Thyroid gland (tissue), 4 donors: Measurements from ENCODE around the gene LCT.

Source experiments
- CTCF ChIP-seq, 6 experiments: fragments of 200-600 bp in 3 of 6; fragments of 450-650 bp in 3 of 6; sonication (generic) in 3 of 6; IDR thresholded peaks; one replicate each; pipeline ENCODE4 v1.5.1; 2016 to 2019; ENCODE audit warnings: antibody characterized with exemption in 6 of 6, mild to moderate bottlenecking in 2 of 6, inconsistent platforms in 1 of 6, moderate library complexity in 1 of 6
- POLR2A ChIP-seq, 2 donors: fragments of 450-650 bp; IDR thresholded peaks; one replicate each; pipeline ENCODE4 v1.6.1; 2017; ENCODE audit warnings: antibody characterized with exemption in 2 of 2, mild to moderate bottlenecking in 2 of 2, moderate library complexity in 1 of 2

- TF ChIP-seq CTCF (IDR thresholded peaks at IDR 0.05) (no peak), POLR2A (IDR thresholded peaks at IDR 0.05) (no peak)
These were observed 81.4 kb downstream of the LCT start for GRCh38 chr2:135755573-135755972.
